Esophagus squamous epithelium (tissue), 4 donors: Measurements from ENCODE around the gene TIMM29.
A peak's percentile ranks its signal among the peaks of the same experiment; 100 is the strongest.

Source experiments
- POLR2A ChIP-seq, 4 donors: fragments of 450-650 bp; IDR thresholded peaks; one replicate each; pipeline ENCODE4 v1.6.1; 2017; ENCODE audit warnings: antibody characterized with exemption in 4 of 4, mild to moderate bottlenecking in 4 of 4, moderate library complexity in 3 of 4
- TF ChIP-seq, protein P1 (sequence below), 6 experiments: fragments of 450-650 bp in 4 of 6; fragments of 200-600 bp in 2 of 6; sonication (generic) in 2 of 6; IDR thresholded peaks; one replicate each; pipeline ENCODE4 v1.5.1; 2016 to 2019; ENCODE audit warnings: antibody characterized with exemption in 6 of 6, mild to moderate bottlenecking in 4 of 6, moderate library complexity in 4 of 6

- TF ChIP-seq, protein P1, sequence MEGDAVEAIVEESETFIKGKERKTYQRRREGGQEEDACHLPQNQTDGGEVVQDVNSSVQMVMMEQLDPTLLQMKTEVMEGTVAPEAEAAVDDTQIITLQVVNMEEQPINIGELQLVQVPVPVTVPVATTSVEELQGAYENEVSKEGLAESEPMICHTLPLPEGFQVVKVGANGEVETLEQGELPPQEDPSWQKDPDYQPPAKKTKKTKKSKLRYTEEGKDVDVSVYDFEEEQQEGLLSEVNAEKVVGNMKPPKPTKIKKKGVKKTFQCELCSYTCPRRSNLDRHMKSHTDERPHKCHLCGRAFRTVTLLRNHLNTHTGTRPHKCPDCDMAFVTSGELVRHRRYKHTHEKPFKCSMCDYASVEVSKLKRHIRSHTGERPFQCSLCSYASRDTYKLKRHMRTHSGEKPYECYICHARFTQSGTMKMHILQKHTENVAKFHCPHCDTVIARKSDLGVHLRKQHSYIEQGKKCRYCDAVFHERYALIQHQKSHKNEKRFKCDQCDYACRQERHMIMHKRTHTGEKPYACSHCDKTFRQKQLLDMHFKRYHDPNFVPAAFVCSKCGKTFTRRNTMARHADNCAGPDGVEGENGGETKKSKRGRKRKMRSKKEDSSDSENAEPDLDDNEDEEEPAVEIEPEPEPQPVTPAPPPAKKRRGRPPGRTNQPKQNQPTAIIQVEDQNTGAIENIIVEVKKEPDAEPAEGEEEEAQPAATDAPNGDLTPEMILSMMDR (IDR thresholded peaks at IDR 0.05) = peak in 2 of 6 experiments; percentile 15 to 41
- peak in 3 of 4 donors; percentile 19 to 61 (median 60) for TF ChIP-seq POLR2A (IDR thresholded peaks at IDR 0.05)
Observed at GRCh38 chr19:10928563-10929401, at the start of gene TIMM29, which contains the start of gene YIPF2.
